ENCODE results near the gene SLC7A6OS. TPM values are rescaled to one million over a fixed set of nuclear protein-coding genes. Genes with fewer than 3 reads are reported as not detected.
A peak's percentile ranks its signal among the peaks of the same experiment; 100 is the strongest.

Gene SLC7A6OS
- total and polyA plus RNA-seq, 10 of the 15 experiments (the other 5 are each of a cell fraction or from before 2014, with no cell fraction given) = 2.9 to 27.4 (median 16.9) TPM

DNA sequence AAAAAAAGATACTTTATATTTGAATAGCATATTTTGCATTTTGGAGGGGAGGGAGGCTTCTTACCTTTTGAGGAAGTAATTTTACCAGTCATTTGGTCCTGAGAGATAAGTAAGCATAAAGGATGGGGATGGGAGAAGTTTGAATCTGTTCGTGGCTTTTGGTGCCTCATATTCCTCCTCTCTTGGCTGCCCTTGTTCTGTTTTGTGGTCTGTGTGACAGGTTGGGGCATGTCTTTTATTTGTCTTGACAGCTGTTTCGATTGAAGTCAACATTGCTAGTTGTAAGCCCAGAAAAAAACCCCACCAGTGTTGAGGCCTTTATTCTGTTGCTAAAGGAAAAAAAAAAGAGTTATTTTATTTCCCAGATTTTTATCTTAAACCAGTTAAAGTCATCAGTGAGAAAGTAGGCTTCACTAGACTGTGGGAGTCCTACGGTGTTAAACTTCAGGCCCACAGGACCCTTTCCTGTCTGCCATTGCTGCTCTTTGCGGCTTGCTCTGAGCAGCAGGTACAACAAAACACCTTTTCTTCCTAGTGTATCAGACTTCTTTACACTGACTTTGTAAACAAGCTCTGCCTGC, 35.0 kb downstream of the SLC7A6OS start (continued):
- TF ChIP-seq, protein P1, sequence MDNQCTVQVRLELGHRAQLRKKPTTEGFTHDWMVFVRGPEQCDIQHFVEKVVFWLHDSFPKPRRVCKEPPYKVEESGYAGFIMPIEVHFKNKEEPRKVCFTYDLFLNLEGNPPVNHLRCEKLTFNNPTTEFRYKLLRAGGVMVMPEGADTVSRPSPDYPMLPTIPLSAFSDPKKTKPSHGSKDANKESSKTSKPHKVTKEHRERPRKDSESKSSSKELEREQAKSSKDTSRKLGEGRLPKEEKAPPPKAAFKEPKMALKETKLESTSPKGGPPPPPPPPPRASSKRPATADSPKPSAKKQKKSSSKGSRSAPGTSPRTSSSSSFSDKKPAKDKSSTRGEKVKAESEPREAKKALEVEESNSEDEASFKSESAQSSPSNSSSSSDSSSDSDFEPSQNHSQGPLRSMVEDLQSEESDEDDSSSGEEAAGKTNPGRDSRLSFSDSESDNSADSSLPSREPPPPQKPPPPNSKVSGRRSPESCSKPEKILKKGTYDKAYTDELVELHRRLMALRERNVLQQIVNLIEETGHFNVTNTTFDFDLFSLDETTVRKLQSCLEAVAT (IDR thresholded peaks at IDR 0.05) = 0 out of 2 replicates have a peak, but pooled peaks have one; percentile 61
- TF ChIP-seq ZNF384 (IDR thresholded peaks at IDR 0.05; ENCODE audit: borderline replicate concordance, low read depth, low read length) = peak; percentile 62
- TF ChIP-seq PML (IDR thresholded peaks at IDR 0.05; ENCODE audit: low read length) = peak; percentile 80
- TF ChIP-seq CREB1 (IDR thresholded peaks at IDR 0.05; ENCODE audit: low read depth) = peak; percentile 31; the same call in 1 of the 2 replicates
- TF ChIP-seq, protein P2, sequence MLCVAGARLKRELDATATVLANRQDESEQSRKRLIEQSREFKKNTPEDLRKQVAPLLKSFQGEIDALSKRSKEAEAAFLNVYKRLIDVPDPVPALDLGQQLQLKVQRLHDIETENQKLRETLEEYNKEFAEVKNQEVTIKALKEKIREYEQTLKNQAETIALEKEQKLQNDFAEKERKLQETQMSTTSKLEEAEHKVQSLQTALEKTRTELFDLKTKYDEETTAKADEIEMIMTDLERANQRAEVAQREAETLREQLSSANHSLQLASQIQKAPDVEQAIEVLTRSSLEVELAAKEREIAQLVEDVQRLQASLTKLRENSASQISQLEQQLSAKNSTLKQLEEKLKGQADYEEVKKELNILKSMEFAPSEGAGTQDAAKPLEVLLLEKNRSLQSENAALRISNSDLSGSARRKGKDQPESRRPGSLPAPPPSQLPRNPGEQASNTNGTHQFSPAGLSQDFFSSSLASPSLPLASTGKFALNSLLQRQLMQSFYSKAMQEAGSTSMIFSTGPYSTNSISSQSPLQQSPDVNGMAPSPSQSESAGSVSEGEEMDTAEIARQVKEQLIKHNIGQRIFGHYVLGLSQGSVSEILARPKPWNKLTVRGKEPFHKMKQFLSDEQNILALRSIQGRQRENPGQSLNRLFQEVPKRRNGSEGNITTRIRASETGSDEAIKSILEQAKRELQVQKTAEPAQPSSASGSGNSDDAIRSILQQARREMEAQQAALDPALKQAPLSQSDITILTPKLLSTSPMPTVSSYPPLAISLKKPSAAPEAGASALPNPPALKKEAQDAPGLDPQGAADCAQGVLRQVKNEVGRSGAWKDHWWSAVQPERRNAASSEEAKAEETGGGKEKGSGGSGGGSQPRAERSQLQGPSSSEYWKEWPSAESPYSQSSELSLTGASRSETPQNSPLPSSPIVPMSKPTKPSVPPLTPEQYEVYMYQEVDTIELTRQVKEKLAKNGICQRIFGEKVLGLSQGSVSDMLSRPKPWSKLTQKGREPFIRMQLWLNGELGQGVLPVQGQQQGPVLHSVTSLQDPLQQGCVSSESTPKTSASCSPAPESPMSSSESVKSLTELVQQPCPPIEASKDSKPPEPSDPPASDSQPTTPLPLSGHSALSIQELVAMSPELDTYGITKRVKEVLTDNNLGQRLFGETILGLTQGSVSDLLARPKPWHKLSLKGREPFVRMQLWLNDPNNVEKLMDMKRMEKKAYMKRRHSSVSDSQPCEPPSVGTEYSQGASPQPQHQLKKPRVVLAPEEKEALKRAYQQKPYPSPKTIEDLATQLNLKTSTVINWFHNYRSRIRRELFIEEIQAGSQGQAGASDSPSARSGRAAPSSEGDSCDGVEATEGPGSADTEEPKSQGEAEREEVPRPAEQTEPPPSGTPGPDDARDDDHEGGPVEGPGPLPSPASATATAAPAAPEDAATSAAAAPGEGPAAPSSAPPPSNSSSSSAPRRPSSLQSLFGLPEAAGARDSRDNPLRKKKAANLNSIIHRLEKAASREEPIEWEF (IDR thresholded peaks at IDR 0.05; ENCODE audit: insufficient replicate concordance, low read depth, low read length) = peak; percentile 53
- peak; percentile 80 for TF ChIP-seq SIN3A (IDR thresholded peaks at IDR 0.05; ENCODE audit: low read depth, low read length)
- TF ChIP-seq NR2C1 (IDR thresholded peaks at IDR 0.05) = no peak
- no peak for TF ChIP-seq ZZZ3 (IDR thresholded peaks at IDR 0.05; ENCODE audit: control insufficient read depth, insufficient read length, low read depth)
- TF ChIP-seq, protein P3, sequence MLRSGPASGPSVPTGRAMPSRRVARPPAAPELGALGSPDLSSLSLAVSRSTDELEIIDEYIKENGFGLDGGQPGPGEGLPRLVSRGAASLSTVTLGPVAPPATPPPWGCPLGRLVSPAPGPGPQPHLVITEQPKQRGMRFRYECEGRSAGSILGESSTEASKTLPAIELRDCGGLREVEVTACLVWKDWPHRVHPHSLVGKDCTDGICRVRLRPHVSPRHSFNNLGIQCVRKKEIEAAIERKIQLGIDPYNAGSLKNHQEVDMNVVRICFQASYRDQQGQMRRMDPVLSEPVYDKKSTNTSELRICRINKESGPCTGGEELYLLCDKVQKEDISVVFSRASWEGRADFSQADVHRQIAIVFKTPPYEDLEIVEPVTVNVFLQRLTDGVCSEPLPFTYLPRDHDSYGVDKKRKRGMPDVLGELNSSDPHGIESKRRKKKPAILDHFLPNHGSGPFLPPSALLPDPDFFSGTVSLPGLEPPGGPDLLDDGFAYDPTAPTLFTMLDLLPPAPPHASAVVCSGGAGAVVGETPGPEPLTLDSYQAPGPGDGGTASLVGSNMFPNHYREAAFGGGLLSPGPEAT (IDR thresholded peaks at IDR 0.05; ENCODE audit: low read depth) = peak; percentile 78
- TF ChIP-seq CREM (IDR thresholded peaks at IDR 0.05; ENCODE audit: low read depth) = peak; percentile 63; the same call in 1 of the 2 replicates
- peak; percentile 97 for TF ChIP-seq MXI1 (IDR thresholded peaks at IDR 0.05; ENCODE audit: low read depth, low read length)
- peak; percentile 93 to 96 for TF ChIP-seq IKZF2 (IDR thresholded peaks at IDR 0.05)
- TF ChIP-seq SREBF1 (IDR thresholded peaks at IDR 0.05; ENCODE audit: low read length) = no peak
- TF ChIP-seq, protein P4, sequence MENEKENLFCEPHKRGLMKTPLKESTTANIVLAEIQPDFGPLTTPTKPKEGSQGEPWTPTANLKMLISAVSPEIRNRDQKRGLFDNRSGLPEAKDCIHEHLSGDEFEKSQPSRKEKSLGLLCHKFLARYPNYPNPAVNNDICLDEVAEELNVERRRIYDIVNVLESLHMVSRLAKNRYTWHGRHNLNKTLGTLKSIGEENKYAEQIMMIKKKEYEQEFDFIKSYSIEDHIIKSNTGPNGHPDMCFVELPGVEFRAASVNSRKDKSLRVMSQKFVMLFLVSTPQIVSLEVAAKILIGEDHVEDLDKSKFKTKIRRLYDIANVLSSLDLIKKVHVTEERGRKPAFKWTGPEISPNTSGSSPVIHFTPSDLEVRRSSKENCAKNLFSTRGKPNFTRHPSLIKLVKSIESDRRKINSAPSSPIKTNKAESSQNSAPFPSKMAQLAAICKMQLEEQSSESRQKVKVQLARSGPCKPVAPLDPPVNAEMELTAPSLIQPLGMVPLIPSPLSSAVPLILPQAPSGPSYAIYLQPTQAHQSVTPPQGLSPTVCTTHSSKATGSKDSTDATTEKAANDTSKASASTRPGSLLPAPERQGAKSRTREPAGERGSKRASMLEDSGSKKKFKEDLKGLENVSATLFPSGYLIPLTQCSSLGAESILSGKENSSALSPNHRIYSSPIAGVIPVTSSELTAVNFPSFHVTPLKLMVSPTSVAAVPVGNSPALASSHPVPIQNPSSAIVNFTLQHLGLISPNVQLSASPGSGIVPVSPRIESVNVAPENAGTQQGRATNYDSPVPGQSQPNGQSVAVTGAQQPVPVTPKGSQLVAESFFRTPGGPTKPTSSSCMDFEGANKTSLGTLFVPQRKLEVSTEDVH (IDR thresholded peaks at IDR 0.05; ENCODE audit: low read depth, partially characterized antibody) = peak; percentile 17
- peak; percentile 34 for TF ChIP-seq JUNB (IDR thresholded peaks at IDR 0.05)
- peak; percentile 99 for TF ChIP-seq RUNX3 (IDR thresholded peaks at IDR 0.05; ENCODE audit: low read length)
- peak; percentile 74 for TF ChIP-seq BCL11A (IDR thresholded peaks at IDR 0.05; ENCODE audit: low read depth, low read length)
- peak; percentile 93 for TF ChIP-seq PAX8 (IDR thresholded peaks at IDR 0.05)
- TF ChIP-seq EP300 (IDR thresholded peaks at IDR 0.05; ENCODE audit: borderline replicate concordance in 1 of 2, control insufficient read depth in 1 of 2, low read depth in 2 of 2, low read length in 2 of 2) = peak; percentile 44 to 80; a peak in 3 of 4 replicates
- peak; percentile 40; the same call in 1 of the 2 replicates for TF ChIP-seq YY1 (IDR thresholded peaks at IDR 0.05; ENCODE audit: low read depth, low read length)
